COR-L47 (cell line): ENCODE results near the gene UPB1.

Source experiments
- DNase-seq: peaks from one replicate; lab custom pipeline; 2025; lab: John Stamatoyannopoulos, UW

Gene UPB1

DNA sequence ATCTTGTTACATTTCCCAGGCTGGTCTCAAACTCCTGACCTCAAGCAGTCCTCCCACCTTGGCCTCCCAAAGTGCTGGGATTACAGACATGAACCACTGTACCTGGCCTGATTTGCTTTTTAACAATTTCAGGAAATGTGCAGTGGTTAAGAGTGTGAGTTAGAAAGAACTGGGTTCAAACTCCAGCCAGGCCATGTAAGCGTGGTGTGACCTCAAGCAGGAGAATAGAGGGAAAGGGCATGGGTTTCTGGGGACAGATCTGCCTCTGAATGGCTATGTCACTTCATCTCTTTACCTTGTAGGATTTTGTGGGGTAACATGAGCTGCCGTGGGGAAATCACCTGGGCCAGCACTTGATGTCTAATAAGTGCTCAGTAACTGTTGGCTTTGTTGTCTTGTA, 69.9 kb downstream of the UPB1 start:
- DNase-seq = no peak

DNA sequence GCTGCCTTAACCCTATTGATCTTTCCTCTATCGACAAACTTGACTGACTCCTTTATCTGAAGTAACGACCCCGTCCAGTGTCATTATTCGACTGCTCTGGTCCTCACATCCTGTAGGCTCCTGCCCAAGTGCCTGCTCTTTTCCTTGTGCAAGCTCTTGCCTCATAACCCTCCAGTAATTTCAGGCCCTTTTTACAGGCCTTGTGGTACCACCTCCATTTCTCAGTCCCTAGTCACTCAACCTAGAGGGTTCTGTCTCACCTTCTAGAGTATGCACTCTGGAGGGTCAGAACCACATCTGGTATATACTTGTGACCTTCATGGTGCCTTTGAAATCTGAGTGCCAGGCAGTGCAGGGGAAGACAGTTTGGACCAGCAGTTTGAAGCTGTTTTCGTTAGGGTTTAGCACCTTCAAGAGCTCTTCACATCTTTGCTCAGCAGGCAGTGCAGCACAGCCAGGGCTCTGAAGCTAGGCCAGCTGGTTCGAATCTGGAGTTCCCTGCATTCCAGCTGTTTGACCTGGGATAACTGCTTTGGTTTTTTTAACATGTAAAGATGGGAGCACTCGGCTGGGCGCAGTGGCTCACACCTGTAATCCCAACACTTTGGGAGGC, 71.9 kb downstream of the UPB1 start:
- no peak for DNase-seq

DNA sequence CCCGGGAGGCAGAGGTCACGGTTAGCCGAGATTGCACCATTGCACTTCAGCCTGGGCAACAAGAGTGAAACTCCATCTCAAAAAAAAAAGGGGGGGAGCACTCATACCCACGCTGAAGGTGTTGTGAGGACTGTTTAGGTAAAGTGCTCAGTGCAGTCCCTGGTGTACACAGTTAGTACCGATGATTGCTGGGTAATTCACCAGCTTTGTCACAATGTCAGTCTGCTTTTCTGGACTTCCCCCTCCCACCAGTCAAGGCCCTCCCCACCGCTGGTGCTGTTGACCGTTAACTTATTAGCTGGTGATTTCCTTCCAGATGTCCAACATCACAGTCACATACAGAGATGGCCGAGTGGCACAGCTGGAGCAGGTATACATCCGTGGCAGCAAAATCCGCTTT, 72.5 kb downstream of the UPB1 start:
- DNase-seq = no peak

DNA sequence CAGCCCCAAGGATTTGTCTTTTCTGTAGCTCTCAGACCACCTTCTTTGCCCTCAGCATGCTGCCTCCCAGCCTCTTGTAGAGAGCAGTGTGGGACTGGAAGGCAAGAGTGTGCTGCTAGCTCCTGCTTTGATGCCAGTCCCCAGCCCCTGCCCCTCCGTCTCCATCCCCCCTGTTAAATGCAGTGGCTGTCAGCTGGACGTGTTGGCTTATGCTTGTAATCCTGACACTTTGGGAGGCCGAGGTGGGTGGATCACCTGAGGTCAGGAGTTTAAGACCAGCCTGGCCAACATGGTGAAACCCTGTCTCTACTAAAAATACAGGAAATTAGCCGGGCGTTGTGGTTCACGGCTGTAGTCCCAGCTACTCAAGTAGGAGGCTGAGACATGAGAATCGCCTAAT, 76.1 kb downstream of the UPB1 start:
- no peak for DNase-seq

DNA sequence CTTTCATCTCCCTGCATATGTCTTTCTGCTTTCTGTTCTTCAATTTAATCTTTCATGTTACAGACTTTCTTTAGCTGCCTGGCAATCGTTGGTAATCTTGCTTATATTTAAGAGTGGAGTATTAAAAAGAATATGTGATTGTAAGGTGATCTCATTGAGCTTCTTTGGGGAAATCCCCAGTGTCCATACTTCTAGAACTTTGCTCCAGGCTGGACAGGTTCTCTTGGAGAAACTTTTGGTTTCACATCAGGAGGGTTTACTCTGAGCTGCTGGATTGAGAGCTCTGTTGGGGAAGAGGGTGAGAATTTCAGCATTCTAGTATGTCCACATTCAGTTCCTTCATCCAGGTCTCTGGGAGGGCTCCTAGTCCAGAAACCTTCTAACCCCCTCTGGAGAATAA, 81.6 kb downstream of the UPB1 start:
- no peak for DNase-seq
